ENCODE data around the gene UBA7. TPM values are rescaled to one million over a fixed set of nuclear protein-coding genes. Genes with fewer than 3 reads are reported as not detected.

UBA7 gene
- total RNA-seq, 6 experiments from 2014 or later, result 16.4 to 39.1 (median 28.5) TPM

DNA sequence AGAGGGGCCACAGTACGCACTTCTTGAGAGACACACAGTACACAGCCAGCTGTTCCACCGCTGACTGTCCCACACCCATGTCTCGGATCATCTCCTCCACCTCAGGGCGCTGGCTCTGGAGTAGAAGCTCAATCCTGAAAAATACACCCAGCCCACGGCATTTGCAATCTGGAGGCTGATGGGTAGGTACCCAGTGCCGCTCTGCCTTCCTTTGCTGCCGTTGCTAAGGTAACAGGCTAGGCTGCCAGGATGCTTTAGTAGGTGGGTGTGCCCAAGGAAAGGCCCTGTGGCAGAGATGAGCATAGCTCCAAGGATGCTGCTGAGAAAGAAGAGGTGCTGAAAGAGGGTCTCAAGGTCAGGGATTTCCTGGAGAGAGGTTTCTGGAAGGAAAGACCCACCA lies 28.1 kb upstream of the UBA7 start:
- WGBS (ENCODE audit: insufficient coverage, low coverage, low lambda C conversion rate, missing lambda C conversion rate), result no CpG with 5 or more reads among the region's 7 CpGs
- Histone ChIP-seq H3K9me3 (no peaks in the 10 kb centered on the region), H3K4me3 (no peak overlapping the region), H3K27me3 (no peaks in the 10 kb centered on the region), H3K27ac (no peak overlapping the region), H3K4me1 (peaks cover 0 to 12% (median 0%) of the 10 kb centered on the region in 4 donors), H3K36me3 (no peaks in the 10 kb centered on the region)
- no peak for TF ChIP-seq CTCF (IDR thresholded peaks at IDR 0.05)
- intact Hi-C loops (cut with DNase I), result loop anchor here (5.0 to 10.0 kb wide), 3 partner anchors 40 to 137 kb away; partner anchors contain the start of genes INKA1 (in 1 of the 2) and MST1R (in 1 of the 2)
- DNase-seq, result no peak
- ATAC-seq, result no peak

DNA sequence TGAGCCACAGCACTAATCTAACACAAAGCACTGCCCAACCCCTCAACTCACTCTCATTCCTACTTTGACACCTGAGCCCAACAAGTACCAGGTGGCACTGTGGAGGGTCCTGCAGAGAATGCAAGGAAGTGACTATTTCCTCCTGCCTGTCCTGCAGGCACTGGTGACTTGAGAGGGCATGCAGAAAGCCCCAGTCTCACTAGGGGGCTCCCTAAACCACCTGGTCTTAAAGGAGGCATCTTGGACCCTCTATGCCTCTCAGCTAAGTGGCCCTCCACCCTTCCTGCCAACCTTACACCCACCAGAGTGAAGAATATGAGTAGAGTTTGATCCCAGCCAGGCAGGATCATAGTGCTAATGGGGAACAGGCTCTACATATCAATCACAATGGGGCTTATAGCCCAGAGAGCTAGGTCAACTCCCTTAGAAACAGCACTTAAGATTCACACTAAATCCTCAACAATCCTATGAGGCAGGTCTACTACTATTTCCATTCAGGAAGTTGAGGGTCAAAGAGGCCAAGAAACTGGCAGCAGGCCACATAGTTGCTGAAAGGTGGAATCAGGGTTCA lies 27.5 kb upstream of the UBA7 start:
- ATAC-seq (no peak), DNase-seq (no peak)
- Histone ChIP-seq H3K36me3 (no peaks in the 10 kb centered on the region), H3K4me1 (peaks cover 0 to 12% (median 0%) of the 10 kb centered on the region in 4 donors), H3K27ac (no peak overlapping the region), H3K4me3 (no peak overlapping the region), H3K9me3 (no peaks in the 10 kb centered on the region), H3K27me3 (no peaks in the 10 kb centered on the region)
- TF ChIP-seq CTCF (IDR thresholded peaks at IDR 0.05) (peak in 2 of 4 donors; percentile 21 to 34), POLR2A (IDR thresholded peaks at IDR 0.05) (no peak)
- intact Hi-C loops (cut with DNase I), result loop anchor here (5.0 to 10.0 kb wide), 3 partner anchors 39 to 136 kb away; partner anchors contain the start of genes INKA1 (in 1 of the 2) and MST1R (in 1 of the 2)

- Histone ChIP-seq H3K27me3 (no peaks in the 10 kb centered on the region), H3K36me3 (no peaks in the 10 kb centered on the region), H3K4me3 (no peak overlapping the region), H3K9me3 (no peaks in the 10 kb centered on the region), H3K4me1 (peaks cover 0 to 4% (median 0%) of the 10 kb centered on the region in 4 donors), H3K27ac (no peak overlapping the region)
- DNase-seq, result no peak
- WGBS (ENCODE audit: insufficient coverage, low coverage, low lambda C conversion rate, missing lambda C conversion rate), result no CpG with 5 or more reads among the region's 2 CpGs
- TF ChIP-seq POLR2A (IDR thresholded peaks at IDR 0.05), result no peak
- TF ChIP-seq CTCF (IDR thresholded peaks at IDR 0.05), result no peak
- intact Hi-C loops (cut with DNase I), result loop anchor here (5.0 to 10.0 kb wide), 3 partner anchors 38 to 136 kb away; partner anchors contain the start of genes INKA1 (in 1 of the 2) and MST1R (in 1 of the 2)
- ATAC-seq, result no peak
Measured at GRCh38 chr3:49840388-49840787, 26.6 kb upstream of the UBA7 start.

DNA sequence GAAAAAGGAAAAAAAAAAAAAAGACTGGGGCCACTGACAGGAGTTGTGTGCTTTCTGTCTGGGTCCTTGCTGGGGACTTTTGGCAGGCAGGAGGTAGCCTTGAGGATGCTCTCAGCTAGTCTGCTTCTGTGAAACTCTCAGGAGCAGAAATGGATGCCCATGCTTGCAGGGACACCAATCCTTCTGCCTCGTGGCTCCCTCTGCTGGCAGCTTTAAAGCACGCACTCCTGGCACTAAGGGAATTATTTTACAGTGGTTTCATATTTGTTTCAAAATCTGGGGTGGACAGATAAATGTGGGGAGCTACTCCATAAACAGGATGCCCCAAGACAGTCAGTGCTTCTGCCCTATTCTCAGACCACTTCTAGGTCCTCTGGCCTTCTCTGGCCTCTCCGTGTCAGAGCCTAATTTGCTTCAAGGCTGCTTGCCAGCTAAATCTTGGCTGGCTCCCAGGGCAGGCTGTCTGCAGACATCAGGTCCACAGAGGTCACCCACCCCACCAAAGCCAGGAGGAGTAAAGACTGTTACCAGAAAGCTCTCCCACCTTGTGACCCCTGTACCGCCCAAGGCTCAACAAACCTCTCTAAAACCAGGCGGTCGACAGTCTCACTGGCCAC lies 25.5 kb upstream of the UBA7 start:
- Histone ChIP-seq H3K4me3 (peak overlapping the region in 1 of 3 donors; percentile 9), H3K4me1 (peaks cover 0 to 4% (median 0%) of the 10 kb centered on the region in 4 donors), H3K27me3 (no peaks in the 10 kb centered on the region), H3K27ac (no peak overlapping the region), H3K9me3 (no peaks in the 10 kb centered on the region), H3K36me3 (no peaks in the 10 kb centered on the region)
- DNase-seq (peak; percentile 75 to 86 (median 78)), ATAC-seq (peak; percentile 90 to 96 (median 94))
- TF ChIP-seq POLR2A (IDR thresholded peaks at IDR 0.05), result no peak
- TF ChIP-seq CTCF (IDR thresholded peaks at IDR 0.05), result peak; percentile 85 to 94 (median 91)
- WGBS (ENCODE audit: insufficient coverage, low coverage, low lambda C conversion rate, missing lambda C conversion rate), result 47% methylated on average over 5 of the region's 6 CpGs
- intact Hi-C loops (cut with DNase I), result loop anchor here in 1 of 2 donors (5.0 kb wide), 1 partner anchor 37 kb away; the partner anchor contains the start of gene INKA1

Measured in right lobe of liver (tissue), 6 donors.